Tibial artery (tissue), 4 donors: ENCODE measurements around the gene RHOJ.

Source experiments
- DNase-seq, 2 donors: peaks; one replicate each; pipeline ENCODE4 v3.0.0-alpha.2; 2019
- H3K27ac ChIP-seq, 2 donors: fragments of 200-600 bp; sonication (generic) in 1 of 2; 1 replicate in 1 of 2; 2 replicates in 1 of 2; pipeline ENCODE4 v1.5.1; 2018 to 2019; ENCODE audit warnings: mild to moderate bottlenecking in 1 of 2
- H3K27me3 ChIP-seq, 2 donors: fragments of 200-600 bp; sonication (generic) in 1 of 2; one replicate each; pipeline versions ENCODE4 v1.5.1 to v1.6.0; 2016 to 2019
- H3K36me3 ChIP-seq, 3 donors: fragments of 200-600 bp; sonication (generic) in 2 of 3; one replicate each; pipeline ENCODE4 v1.5.1; 2016 to 2019; ENCODE audit warnings: mild to moderate bottlenecking in 2 of 3
- H3K4me1 ChIP-seq, 4 donors: fragments of 200-600 bp; sonication (generic) in 2 of 4; 1 replicate in 3 of 4; 2 replicates in 1 of 4; pipeline ENCODE4 v1.5.1; 2016 to 2019
- H3K4me3 ChIP-seq, 2 donors: fragments of 200-600 bp; sonication (generic) in 1 of 2; 1 replicate in 1 of 2; 2 replicates in 1 of 2; pipeline ENCODE4 v1.5.1; 2018 to 2019; ENCODE audit warnings: mild to moderate bottlenecking in 2 of 2
- H3K9me3 ChIP-seq, 3 donors: fragments of 200-600 bp; sonication (generic) in 1 of 3; one replicate each; pipeline ENCODE4 v1.5.1; 2016 to 2019
- CTCF ChIP-seq, 2 experiments: fragments of 200-600 bp in 1 of 2; fragments of 450-650 bp in 1 of 2; IDR thresholded peaks; one replicate each; pipeline ENCODE4 v1.5.1; 2017 to 2019; ENCODE audit warnings: antibody characterized with exemption in 2 of 2, mild to moderate bottlenecking in 1 of 2, moderate library complexity in 1 of 2
- intact Hi-C: fragments of 100-400 bp; cut with DNase I; formaldehyde crosslinking; loops from one replicate; pipeline ENCODE4 v1.15.0; 2023; ENCODE audit warnings: low total_unique reads

Gene RHOJ

GRCh38 chr14:63214417-63215196 is 10.4 kb downstream of the RHOJ start:
- Histone ChIP-seq H3K27ac (no peak overlapping the region), H3K4me1 (no peaks in the 10 kb centered on the region), H3K4me3 (no peak overlapping the region), H3K9me3 (no peaks in the 10 kb centered on the region), H3K36me3 (peaks cover 0 to 6% (median 0%) of the 10 kb centered on the region in 3 donors), H3K27me3 (no peaks in the 10 kb centered on the region)
- DNase-seq, result no peak
- no peak for TF ChIP-seq CTCF (IDR thresholded peaks at IDR 0.05)
- intact Hi-C loops, result no loop called here

GRCh38 chr14:63220526-63220925 is 16.3 kb downstream of the RHOJ start:
- Histone ChIP-seq H3K4me3 (no peak overlapping the region), H3K27ac (no peak overlapping the region), H3K36me3 (no peaks in the 10 kb centered on the region), H3K27me3 (no peaks in the 10 kb centered on the region), H3K4me1 (no peaks in the 10 kb centered on the region), H3K9me3 (no peaks in the 10 kb centered on the region)
- intact Hi-C loops, result no loop called here
- DNase-seq, result no peak
- no peak for TF ChIP-seq CTCF (IDR thresholded peaks at IDR 0.05)

- DNase-seq, result no peak
- Histone ChIP-seq H3K4me1 (no peaks in the 10 kb centered on the region), H3K9me3 (no peaks in the 10 kb centered on the region), H3K4me3 (no peak overlapping the region), H3K36me3 (no peaks in the 10 kb centered on the region), H3K27ac (no peak overlapping the region), H3K27me3 (no peaks in the 10 kb centered on the region)
- intact Hi-C loops, result no loop called here
- no peak for TF ChIP-seq CTCF (IDR thresholded peaks at IDR 0.05)
Measured at GRCh38 chr14:63223596-63223995, 19.4 kb downstream of the RHOJ start.

- H3K4me1 ChIP-seq, result no peaks in the 10 kb centered on the region
- no peaks in the 10 kb centered on the region for H3K9me3 ChIP-seq
- intact Hi-C loops, result no loop called here
- TF ChIP-seq CTCF (IDR thresholded peaks at IDR 0.05), result no peak
- H3K27me3 ChIP-seq, result no peaks in the 10 kb centered on the region
- H3K27ac ChIP-seq, result no peak overlapping the region
- no peaks in the 10 kb centered on the region for H3K36me3 ChIP-seq
- H3K4me3 ChIP-seq, result no peak overlapping the region
- no peak for DNase-seq
Measured at GRCh38 chr14:63224196-63224595, 20.0 kb downstream of the RHOJ start.

- Histone ChIP-seq H3K4me3 (no peak overlapping the region), H3K27ac (no peak overlapping the region), H3K4me1 (peaks cover 0 to 5% (median 0%) of the 10 kb centered on the region in 4 donors), H3K27me3 (no peaks in the 10 kb centered on the region), H3K36me3 (no peaks in the 10 kb centered on the region), H3K9me3 (no peaks in the 10 kb centered on the region)
- DNase-seq, result no peak
- intact Hi-C loops, result no loop called here
- no peak for TF ChIP-seq CTCF (IDR thresholded peaks at IDR 0.05)
Measured at GRCh38 chr14:63228217-63228616, 24.0 kb downstream of the RHOJ start.
